Neural cell (in vitro differentiated cells): Measurements from ENCODE around the gene MTHFD2. TPM values are rescaled to one million over a fixed set of nuclear protein-coding genes. Genes with fewer than 3 reads are reported as not detected.

ENCODE experiments used
- H2AFZ ChIP-seq: fragments of 200-600, 300-800 bp; sonication (generic), shearing (Covaris generic); 2 replicates; pipeline ENCODE4 v1.6.0; 2014; ENCODE audit warnings: low read depth, mild to moderate bottlenecking, antibody characterized with exemption, low read length, moderate library complexity
- H3F3A ChIP-seq: fragments of 200-600 bp; shearing (Covaris generic); 2 replicates; pipeline ENCODE4 v1.6.1; 2016; ENCODE audit warnings: mild to moderate bottlenecking, moderate library complexity, mixed read lengths, antibody characterized with exemption, low read length; ENCODE audit not compliant: insufficient read depth, poor library complexity, severe bottlenecking
- H3K27ac ChIP-seq: fragments of 200-600, 300-800 bp; sonication (generic), shearing (Covaris generic); 2 replicates; pipeline ENCODE4 v1.5.1; 2014; ENCODE audit warnings: mild to moderate bottlenecking, low read length, moderate library complexity
- H3K27me3 ChIP-seq: fragments of 300-800, 200-600 bp; sonication (generic), shearing (Covaris generic); 2 replicates; pipeline ENCODE4 v1.6.0; 2014; ENCODE audit warnings: mild to moderate bottlenecking, low read depth, low read length, moderate library complexity; ENCODE audit not compliant: insufficient read depth
- H3K36me3 ChIP-seq: fragments of 300-800, 200-600 bp; sonication (generic), shearing (Covaris generic); 2 replicates; pipeline ENCODE4 v1.5.1; 2014; ENCODE audit warnings: mild to moderate bottlenecking, antibody characterized with exemption, low read length, moderate library complexity; ENCODE audit not compliant: insufficient read depth
- H3K4me2 ChIP-seq: fragments of 300-800, 200-600 bp; sonication (generic), shearing (Covaris generic); 2 replicates; pipeline ENCODE4 v1.6.0; 2014; ENCODE audit warnings: mild to moderate bottlenecking, low read length
- H3K4me3 ChIP-seq: fragments of 300-800, 200-600 bp; sonication (generic), shearing (Covaris generic); 2 replicates; pipeline ENCODE4 v1.5.1; 2014; ENCODE audit warnings: mild to moderate bottlenecking, low read length, moderate library complexity
- H3K79me2 ChIP-seq: fragments of 200-600 bp; shearing (Covaris generic); replicated peaks from 2 replicates; pipeline ENCODE4 v1.6.0; 2014; ENCODE audit warnings: mild to moderate bottlenecking, low read length, moderate library complexity; ENCODE audit not compliant: insufficient read depth
- H3K9ac ChIP-seq: fragments of 300-800, 200-600 bp; sonication (generic), shearing (Covaris generic); 2 replicates; pipeline ENCODE4 v1.6.1; 2016; ENCODE audit warnings: mild to moderate bottlenecking, low read length, mixed read lengths
- H3K9me2 ChIP-seq: fragments of 200-600 bp; shearing (Covaris generic); 2 replicates; pipeline ENCODE4 v1.6.1; 2016; ENCODE audit warnings: mild to moderate bottlenecking, low read length, mixed read lengths; ENCODE audit not compliant: insufficient read depth
- H3K9me3 ChIP-seq: fragments of 200-600, 300-800 bp; sonication (generic), shearing (Covaris generic); 2 replicates; pipeline ENCODE4 v1.6.1; 2016; ENCODE audit warnings: mild to moderate bottlenecking, mixed run types, low read length, moderate library complexity, mixed read lengths
- H4K20me1 ChIP-seq: fragments of 200-600 bp; shearing (Covaris generic); 2 replicates; pipeline ENCODE4 v1.6.1; 2016; ENCODE audit warnings: mild to moderate bottlenecking, mixed run types; ENCODE audit not compliant: insufficient read depth
- CTCF ChIP-seq: fragments of 450-650 bp; IDR thresholded peaks from 2 replicates; pipeline ENCODE4 v1.5.1; 2014; ENCODE audit warnings: antibody characterized with exemption, mild to moderate bottlenecking, moderate library complexity; ENCODE audit not compliant: poor library complexity, severe bottlenecking
- EP300 ChIP-seq: fragments of 450-650 bp; conservative IDR thresholded peaks from 2 replicates; pipeline ENCODE4 v1.6.1; 2014; ENCODE audit warnings: antibody characterized with exemption, mild to moderate bottlenecking, moderate library complexity; ENCODE audit not compliant: poor library complexity, severe bottlenecking
- EZH2 ChIP-seq: fragments of 200-600, 300-800 bp; shearing (Covaris generic), sonication (generic); IDR thresholded peaks from 2 replicates; pipeline ENCODE4 v1.6.1; 2014; ENCODE audit warnings: antibody characterized with exemption, low read length, borderline replicate concordance, mild to moderate bottlenecking; ENCODE audit not compliant: insufficient read depth, poor library complexity, severe bottlenecking
- MXI1 ChIP-seq: fragments of 450-650 bp; conservative IDR thresholded peaks from 2 replicates; pipeline ENCODE4 v1.6.1; 2014; ENCODE audit warnings: antibody characterized with exemption, mild to moderate bottlenecking; ENCODE audit not compliant: poor library complexity, severe bottlenecking
- POLR2AphosphoS5 ChIP-seq: IDR thresholded peaks from 2 replicates; pipeline ENCODE4 v1.6.1; 2012
- RAD21 ChIP-seq: fragments of 450-650 bp; conservative IDR thresholded peaks from 2 replicates; pipeline ENCODE4 v1.6.1; 2014; ENCODE audit warnings: antibody characterized with exemption, mild to moderate bottlenecking, moderate library complexity
- SMC3 ChIP-seq: fragments of 450-650 bp; conservative IDR thresholded peaks from 2 replicates; pipeline ENCODE4 v1.6.1; 2014; ENCODE audit warnings: antibody characterized with exemption, mild to moderate bottlenecking, moderate library complexity; ENCODE audit not compliant: poor library complexity
- TAF1 ChIP-seq: IDR thresholded peaks from 2 replicates; pipeline ENCODE4 v1.6.1; 2012; ENCODE audit warnings: low read depth
- polyA plus RNA-seq: library from polyadenylated mRNA; depleted of rRNA; stranded (reverse); fragments of >200 nt; gene quantifications from 2 replicates; pipeline ENCODE4 v1.2.3, GENCODE V29; 2014
- TF ChIP-seq, protein P1 (sequence below): IDR thresholded peaks from 2 replicates; pipeline ENCODE4 v1.6.1; 2012; ENCODE audit warnings: borderline replicate concordance

MTHFD2 gene
- polyA plus RNA-seq, 1 donor from 2014 or later = 26.3 TPM

GRCh38 chr2:74201196-74201595 is 2.8 kb downstream of the MTHFD2 start:
- TF ChIP-seq TAF1 = no peak
- TF ChIP-seq EZH2 = no peak
- TF ChIP-seq, protein P1, sequence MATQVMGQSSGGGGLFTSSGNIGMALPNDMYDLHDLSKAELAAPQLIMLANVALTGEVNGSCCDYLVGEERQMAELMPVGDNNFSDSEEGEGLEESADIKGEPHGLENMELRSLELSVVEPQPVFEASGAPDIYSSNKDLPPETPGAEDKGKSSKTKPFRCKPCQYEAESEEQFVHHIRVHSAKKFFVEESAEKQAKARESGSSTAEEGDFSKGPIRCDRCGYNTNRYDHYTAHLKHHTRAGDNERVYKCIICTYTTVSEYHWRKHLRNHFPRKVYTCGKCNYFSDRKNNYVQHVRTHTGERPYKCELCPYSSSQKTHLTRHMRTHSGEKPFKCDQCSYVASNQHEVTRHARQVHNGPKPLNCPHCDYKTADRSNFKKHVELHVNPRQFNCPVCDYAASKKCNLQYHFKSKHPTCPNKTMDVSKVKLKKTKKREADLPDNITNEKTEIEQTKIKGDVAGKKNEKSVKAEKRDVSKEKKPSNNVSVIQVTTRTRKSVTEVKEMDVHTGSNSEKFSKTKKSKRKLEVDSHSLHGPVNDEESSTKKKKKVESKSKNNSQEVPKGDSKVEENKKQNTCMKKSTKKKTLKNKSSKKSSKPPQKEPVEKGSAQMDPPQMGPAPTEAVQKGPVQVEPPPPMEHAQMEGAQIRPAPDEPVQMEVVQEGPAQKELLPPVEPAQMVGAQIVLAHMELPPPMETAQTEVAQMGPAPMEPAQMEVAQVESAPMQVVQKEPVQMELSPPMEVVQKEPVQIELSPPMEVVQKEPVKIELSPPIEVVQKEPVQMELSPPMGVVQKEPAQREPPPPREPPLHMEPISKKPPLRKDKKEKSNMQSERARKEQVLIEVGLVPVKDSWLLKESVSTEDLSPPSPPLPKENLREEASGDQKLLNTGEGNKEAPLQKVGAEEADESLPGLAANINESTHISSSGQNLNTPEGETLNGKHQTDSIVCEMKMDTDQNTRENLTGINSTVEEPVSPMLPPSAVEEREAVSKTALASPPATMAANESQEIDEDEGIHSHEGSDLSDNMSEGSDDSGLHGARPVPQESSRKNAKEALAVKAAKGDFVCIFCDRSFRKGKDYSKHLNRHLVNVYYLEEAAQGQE = no peak
- no peak for TF ChIP-seq MXI1
- TF ChIP-seq POLR2AphosphoS5 = no peak
- no peak for TF ChIP-seq CTCF
- TF ChIP-seq RAD21 = no peak
- TF ChIP-seq EP300 = no peak
- TF ChIP-seq SMC3 = no peak
- no peaks in the 10 kb centered on the region for H4K20me1 ChIP-seq
- H3K27ac ChIP-seq = no peak overlapping the region

DNA sequence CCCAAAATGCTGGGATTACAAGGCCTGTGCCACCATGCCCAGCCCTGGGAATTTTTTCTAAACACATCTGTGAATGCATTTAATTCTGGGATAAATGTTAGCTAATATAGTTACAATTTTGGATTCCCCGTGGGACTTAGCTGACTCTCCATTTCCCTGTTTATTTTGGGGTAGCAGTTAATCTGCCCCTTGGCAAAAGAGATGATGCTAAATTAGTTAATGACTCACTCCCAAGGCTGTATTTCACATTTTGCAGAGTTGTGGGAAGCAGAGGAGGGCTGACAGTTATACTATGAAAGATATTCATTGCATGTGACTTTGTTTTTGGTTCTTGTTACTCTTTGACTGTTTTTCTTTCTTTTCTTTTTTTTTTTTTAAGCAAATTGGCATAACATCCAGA is 3.2 kb downstream of the MTHFD2 start:
- no peaks in the 10 kb centered on the region for H4K20me1 ChIP-seq
- H3K9me2 ChIP-seq = no peaks in the 10 kb centered on the region
- no peaks in the 10 kb centered on the region for H3K9me3 ChIP-seq
- peaks cover 5% of the 10 kb centered on the region for H3F3A ChIP-seq
- H3K27me3 ChIP-seq = no peaks in the 10 kb centered on the region
- no peak overlapping the region for H3K4me2 ChIP-seq
- H3K9ac ChIP-seq = no peak overlapping the region
- H3K36me3 ChIP-seq = no peaks in the 10 kb centered on the region
- H3K27ac ChIP-seq = no peak overlapping the region
- no peak for TF ChIP-seq SMC3
- no peak for TF ChIP-seq POLR2AphosphoS5
- TF ChIP-seq RAD21 = no peak
- no peak for TF ChIP-seq EP300
- no peak for TF ChIP-seq CTCF
- no peak for TF ChIP-seq MXI1
- TF ChIP-seq TAF1 = no peak
- TF ChIP-seq, protein P1 = no peak
- no peak for TF ChIP-seq EZH2
- no peak overlapping the region for H3K4me3 ChIP-seq
- peaks cover 24% of the 10 kb centered on the region for H3K79me2 ChIP-seq
- H2AFZ ChIP-seq = no peak overlapping the region

More at GRCh38 chr2:74201196-74201595, 2.8 kb downstream of the MTHFD2 start:
- H3F3A ChIP-seq = peaks cover 5% of the 10 kb centered on the region
- no peak overlapping the region for H3K4me2 ChIP-seq
- peaks cover 24% of the 10 kb centered on the region for H3K79me2 ChIP-seq
- no peaks in the 10 kb centered on the region for H3K9me3 ChIP-seq
- no peak overlapping the region for H2AFZ ChIP-seq
- no peaks in the 10 kb centered on the region for H3K9me2 ChIP-seq
- H3K9ac ChIP-seq = no peak overlapping the region
- no peaks in the 10 kb centered on the region for H3K36me3 ChIP-seq
- no peaks in the 10 kb centered on the region for H3K27me3 ChIP-seq
- no peak overlapping the region for H3K4me3 ChIP-seq
